Right lobe of liver (tissue), 4 donors: ENCODE data around the gene RIT2.

Source experiments
- CTCF ChIP-seq, 4 donors: fragments of 200-600 bp in 3 of 4; fragments of 450-650 bp in 1 of 4; IDR thresholded peaks; one replicate each; pipeline versions ENCODE4 v1.5.1 to v1.8.0; 2016 to 2022; ENCODE audit warnings: antibody characterized with exemption in 4 of 4, mild to moderate bottlenecking in 2 of 4
- POLR2A ChIP-seq: fragments of 450-650 bp; IDR thresholded peaks from one replicate; pipeline ENCODE4 v1.6.1; 2017; ENCODE audit warnings: antibody characterized with exemption, mild to moderate bottlenecking
- donor health status: DM: no; HTN: no; CAD: no.
- donor health status: DM: no; HTN: no; CAD: no.
- donor health status: DM: no; HTN: yes; CAD: no.

DNA sequence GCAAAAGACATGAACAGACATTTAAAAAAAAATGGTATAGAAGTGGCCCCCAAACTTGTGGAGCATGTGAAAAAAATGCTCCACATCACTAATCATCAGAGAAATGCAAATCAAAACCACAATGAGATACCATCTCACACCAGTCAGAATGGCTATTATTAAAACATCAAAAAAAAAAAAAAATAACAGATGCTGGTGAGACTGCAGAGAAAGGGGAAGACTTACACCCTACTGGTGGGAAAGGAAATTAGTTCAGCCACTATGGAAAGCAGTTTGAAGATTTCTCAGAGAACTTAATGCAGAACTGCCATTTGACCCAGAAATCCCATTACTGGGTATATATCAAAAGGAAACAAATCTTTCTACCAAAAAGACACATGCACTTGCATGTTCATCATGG is 164.8 kb downstream of the RIT2 start:
- TF ChIP-seq CTCF (IDR thresholded peaks at IDR 0.05): no peak
- no peak for TF ChIP-seq POLR2A
